ENCODE data around the gene CD82. TPM values are rescaled to one million over a fixed set of nuclear protein-coding genes. Genes with fewer than 3 reads are reported as not detected.

Gene CD82
- total RNA-seq, 3 donors from 2014 or later (not counting 1 experiment from before 2014, with no cell fraction given): 11.6 to 42.1 (median 13.0) TPM

GRCh38 chr11:44648109-44648508, 82.6 kb downstream of the CD82 start:
- Histone ChIP-seq H3K4me1 (ENCODE audit: control insufficient read depth, insufficient read depth, low read length) (no peaks in the 10 kb centered on the region), H3K36me3 (ENCODE audit: control insufficient read depth, insufficient read depth, low read length) (no peaks in the 10 kb centered on the region), H3K9me3 (ENCODE audit: control insufficient read depth, insufficient read depth, low read length) (no peaks in the 10 kb centered on the region), H3K4me3 (ENCODE audit: low read length) (no peak overlapping the region), H3K27me3 (ENCODE audit: control insufficient read depth, insufficient read depth, low read length) (peaks cover 7% of the 10 kb centered on the region), H3K27ac (ENCODE audit: low read length) (no peak overlapping the region)
- peaks cover 9% of the 10 kb centered on the region for H3K36me3 Mint-ChIP-seq
- no peak for TF ChIP-seq CTCF (IDR thresholded peaks at IDR 0.05)
- no peak overlapping the region for H3K27ac Mint-ChIP-seq
- intact Hi-C loops (cut with micrococcal nuclease): no loop called here
- peaks cover 36 to 50% of the 10 kb centered on the region in 2 donors for H3K27me3 Mint-ChIP-seq (ENCODE audit: low read depth in 2 of 2)
- no peak overlapping the region for H3K4me3 Mint-ChIP-seq
- H3K9me3 Mint-ChIP-seq: peaks cover 3 to 5% of the 10 kb centered on the region in 2 donors
- ATAC-seq: no peak
- WGBS (ENCODE audit: insufficient coverage): no CpG with 5 or more reads among the region's 1 CpG
- no peaks in the 10 kb centered on the region for H3K4me1 Mint-ChIP-seq
- DNase-seq: no peak

- intact Hi-C loops (cut with micrococcal nuclease): no loop called here
- Mint-ChIP-seq H3K27me3 (ENCODE audit: low read depth in 2 of 2) (peaks cover 31 to 43% of the 10 kb centered on the region in 2 donors), H3K9me3 (peaks cover 0 to 3% of the 10 kb centered on the region in 2 donors), H3K4me1 (no peaks in the 10 kb centered on the region), H3K4me3 (no peak overlapping the region), H3K36me3 (peaks cover 5% of the 10 kb centered on the region), H3K27ac (no peak overlapping the region)
- no peak overlapping the region for H3K4me3 ChIP-seq (ENCODE audit: low read length)
- DNase-seq: no peak
- 24% methylated on average over 14 of the region's 15 CpGs for WGBS (ENCODE audit: insufficient coverage)
- H3K27ac ChIP-seq (ENCODE audit: low read length): no peak overlapping the region
- no peaks in the 10 kb centered on the region for H3K4me1 ChIP-seq (ENCODE audit: control insufficient read depth, insufficient read depth, low read length)
- H3K9me3 ChIP-seq (ENCODE audit: control insufficient read depth, insufficient read depth, low read length): no peaks in the 10 kb centered on the region
- no peak for ATAC-seq
- H3K27me3 ChIP-seq (ENCODE audit: control insufficient read depth, insufficient read depth, low read length): peaks cover 2% of the 10 kb centered on the region
- TF ChIP-seq CTCF (IDR thresholded peaks at IDR 0.05): no peak
- no peaks in the 10 kb centered on the region for H3K36me3 ChIP-seq (ENCODE audit: control insufficient read depth, insufficient read depth, low read length)
Measured at GRCh38 chr11:44651535-44652155, 86.2 kb downstream of the CD82 start.

GRCh38 chr11:44652901-44653644, 87.6 kb downstream of the CD82 start:
- Mint-ChIP-seq H3K4me1 (no peaks in the 10 kb centered on the region), H3K27ac (no peak overlapping the region), H3K27me3 (ENCODE audit: low read depth in 2 of 2) (peaks cover 22 to 30% of the 10 kb centered on the region in 2 donors), H3K4me3 (no peak overlapping the region), H3K36me3 (no peaks in the 10 kb centered on the region), H3K9me3 (no peaks in the 10 kb centered on the region)
- Histone ChIP-seq H3K27me3 (ENCODE audit: control insufficient read depth, insufficient read depth, low read length) (no peaks in the 10 kb centered on the region), H3K4me1 (ENCODE audit: control insufficient read depth, insufficient read depth, low read length) (no peaks in the 10 kb centered on the region), H3K9me3 (ENCODE audit: control insufficient read depth, insufficient read depth, low read length) (no peaks in the 10 kb centered on the region), H3K27ac (ENCODE audit: low read length) (no peak overlapping the region), H3K4me3 (ENCODE audit: low read length) (no peak overlapping the region), H3K36me3 (ENCODE audit: control insufficient read depth, insufficient read depth, low read length) (no peaks in the 10 kb centered on the region)
- WGBS (ENCODE audit: insufficient coverage): 91% methylated on average over 16 of the region's 16 CpGs
- ATAC-seq (no peak), DNase-seq (no peak)
- TF ChIP-seq CTCF (IDR thresholded peaks at IDR 0.05): no peak
- intact Hi-C loops (cut with micrococcal nuclease): no loop called here

Measured in natural killer cell (primary cell).